MV-4-11 (cell line): ENCODE measurements around the gene NLRP14.

Experiments
- DNase-seq: peaks from one replicate; lab custom pipeline; 2025; lab: John Stamatoyannopoulos, UW

The NLRP14 gene, protein sequence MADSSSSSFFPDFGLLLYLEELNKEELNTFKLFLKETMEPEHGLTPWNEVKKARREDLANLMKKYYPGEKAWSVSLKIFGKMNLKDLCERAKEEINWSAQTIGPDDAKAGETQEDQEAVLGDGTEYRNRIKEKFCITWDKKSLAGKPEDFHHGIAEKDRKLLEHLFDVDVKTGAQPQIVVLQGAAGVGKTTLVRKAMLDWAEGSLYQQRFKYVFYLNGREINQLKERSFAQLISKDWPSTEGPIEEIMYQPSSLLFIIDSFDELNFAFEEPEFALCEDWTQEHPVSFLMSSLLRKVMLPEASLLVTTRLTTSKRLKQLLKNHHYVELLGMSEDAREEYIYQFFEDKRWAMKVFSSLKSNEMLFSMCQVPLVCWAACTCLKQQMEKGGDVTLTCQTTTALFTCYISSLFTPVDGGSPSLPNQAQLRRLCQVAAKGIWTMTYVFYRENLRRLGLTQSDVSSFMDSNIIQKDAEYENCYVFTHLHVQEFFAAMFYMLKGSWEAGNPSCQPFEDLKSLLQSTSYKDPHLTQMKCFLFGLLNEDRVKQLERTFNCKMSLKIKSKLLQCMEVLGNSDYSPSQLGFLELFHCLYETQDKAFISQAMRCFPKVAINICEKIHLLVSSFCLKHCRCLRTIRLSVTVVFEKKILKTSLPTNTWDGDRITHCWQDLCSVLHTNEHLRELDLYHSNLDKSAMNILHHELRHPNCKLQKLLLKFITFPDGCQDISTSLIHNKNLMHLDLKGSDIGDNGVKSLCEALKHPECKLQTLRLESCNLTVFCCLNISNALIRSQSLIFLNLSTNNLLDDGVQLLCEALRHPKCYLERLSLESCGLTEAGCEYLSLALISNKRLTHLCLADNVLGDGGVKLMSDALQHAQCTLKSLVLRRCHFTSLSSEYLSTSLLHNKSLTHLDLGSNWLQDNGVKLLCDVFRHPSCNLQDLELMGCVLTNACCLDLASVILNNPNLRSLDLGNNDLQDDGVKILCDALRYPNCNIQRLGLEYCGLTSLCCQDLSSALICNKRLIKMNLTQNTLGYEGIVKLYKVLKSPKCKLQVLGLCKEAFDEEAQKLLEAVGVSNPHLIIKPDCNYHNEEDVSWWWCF

DNA sequence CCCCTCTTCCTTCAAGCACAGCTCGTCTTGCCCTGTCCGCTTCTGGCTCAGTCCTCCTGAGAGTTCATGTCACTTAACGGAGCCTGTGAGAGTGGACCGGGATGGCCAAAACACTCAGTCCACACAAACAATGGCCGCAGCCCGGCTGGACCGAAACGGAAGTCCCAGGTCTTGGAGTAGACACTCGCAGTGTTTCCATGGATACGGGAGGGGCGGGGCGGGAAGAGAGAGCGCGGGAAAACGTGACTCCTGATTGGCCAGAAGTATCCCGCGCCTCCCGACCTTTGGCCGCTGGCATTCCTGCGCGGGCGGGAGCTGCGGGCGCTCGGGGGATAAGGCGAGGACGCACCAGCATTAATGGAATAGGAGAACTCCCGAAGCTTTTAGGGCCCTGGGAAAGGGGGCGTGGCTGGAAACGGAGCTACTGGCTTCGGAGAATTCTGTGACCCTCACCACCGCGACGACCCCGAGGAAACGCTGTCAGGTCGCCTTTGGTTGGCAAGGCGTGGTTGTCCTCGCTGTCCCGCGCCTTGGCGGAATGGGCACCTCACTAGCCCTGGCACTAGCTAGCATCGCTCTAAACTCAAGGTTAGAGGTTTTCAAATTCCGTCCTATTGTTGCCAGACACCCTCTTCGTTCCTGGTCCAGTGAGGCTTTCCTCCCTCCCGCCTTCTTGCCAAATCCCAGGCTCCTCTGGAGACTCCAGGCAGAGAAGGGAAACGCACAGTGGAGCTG, at the start of gene NLRP14, which contains the start of gene ZNF214:
TSS of gene NLRP14 (plus strand) at position 297 of the 735 bp plus-strand sequence. CDS start 18,108 bp downstream, outside the sequence.
TSS of gene ZNF214 (minus strand) at position 164 of the 735 bp plus-strand sequence. CDS start 17,511 bp downstream, outside the sequence.
- DNase-seq: no peak

- DNase-seq: no peak
Observed at GRCh38 chr11:6979365-6979764, 40.9 kb upstream of the NLRP14 start.

- DNase-seq: no peak
Observed at GRCh38 chr11:6986487-6986886, 33.8 kb upstream of the NLRP14 start.

GRCh38 chr11:6988506-6988905, 31.8 kb upstream of the NLRP14 start:
- DNase-seq: no peak

DNA sequence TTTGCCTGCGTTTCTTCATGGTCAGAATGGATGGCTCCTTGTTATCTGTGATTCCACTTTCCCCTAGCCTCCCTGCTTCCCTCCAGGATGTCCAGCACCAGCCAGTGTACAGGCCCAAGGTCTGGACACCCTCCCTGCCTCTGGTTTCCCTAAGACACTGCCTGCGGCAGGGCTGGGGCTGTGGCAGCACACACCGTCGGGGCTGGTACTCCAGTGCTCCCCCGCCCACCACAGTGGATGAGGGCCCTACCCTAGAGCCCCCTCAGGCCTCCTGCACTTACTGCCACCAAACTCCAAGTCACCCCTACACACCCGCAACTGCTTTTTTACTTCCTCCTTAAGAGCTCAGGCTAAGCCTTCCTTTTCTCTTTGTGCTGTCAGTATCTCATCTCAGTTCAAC, 29.1 kb upstream of the NLRP14 start:
- DNase-seq: peak; percentile 69

GRCh38 chr11:6992026-6992425, 28.3 kb upstream of the NLRP14 start:
- DNase-seq: no peak

- DNase-seq: no peak
Observed at GRCh38 chr11:6992457-6993417, 27.5 kb upstream of the NLRP14 start.

DNA sequence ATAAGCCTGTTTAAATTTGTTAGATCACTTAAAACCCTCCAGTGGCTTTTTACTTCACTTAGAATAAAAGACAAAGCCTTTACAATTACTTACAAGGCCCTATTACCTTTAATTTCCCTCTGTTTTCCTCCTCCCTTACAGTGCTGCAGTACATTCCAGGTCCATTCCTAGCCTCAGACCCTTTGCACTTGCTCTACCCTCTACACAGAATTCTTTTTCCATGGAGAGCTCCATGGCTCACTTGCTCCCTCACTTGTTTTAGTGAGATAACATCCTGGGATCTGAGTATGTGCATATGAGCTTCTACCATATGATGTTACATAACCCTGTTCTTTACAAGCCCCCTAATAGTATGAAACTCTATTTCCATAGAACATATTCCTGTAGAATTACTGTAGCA, 24.6 kb upstream of the NLRP14 start:
- DNase-seq: no peak

DNA sequence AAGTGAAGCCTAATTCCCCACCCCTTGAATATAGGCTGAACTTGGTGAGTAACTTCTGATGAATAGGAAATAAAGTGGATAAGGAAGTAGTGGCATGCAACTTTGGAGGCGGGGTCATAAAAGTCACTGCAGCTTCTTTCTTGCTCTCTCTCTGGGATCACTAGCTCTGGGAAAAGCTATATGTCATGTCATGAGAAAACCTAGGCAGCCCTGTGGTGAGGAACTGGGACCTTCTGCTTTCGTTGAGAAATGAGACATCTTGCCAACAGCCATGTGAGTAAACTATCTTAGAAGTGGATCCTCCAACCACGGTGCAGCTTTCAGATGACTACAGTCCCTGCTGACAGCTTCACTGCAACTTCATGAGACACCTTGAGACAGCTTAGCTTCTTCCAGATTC, 15.8 kb upstream of the NLRP14 start:
- peak; percentile 90 for DNase-seq

- no peak for DNase-seq
Observed at GRCh38 chr11:7014118-7014517, 6.2 kb upstream of the NLRP14 start.

GRCh38 chr11:7016011-7016410, 4.3 kb upstream of the NLRP14 start:
- DNase-seq: no peak

DNA sequence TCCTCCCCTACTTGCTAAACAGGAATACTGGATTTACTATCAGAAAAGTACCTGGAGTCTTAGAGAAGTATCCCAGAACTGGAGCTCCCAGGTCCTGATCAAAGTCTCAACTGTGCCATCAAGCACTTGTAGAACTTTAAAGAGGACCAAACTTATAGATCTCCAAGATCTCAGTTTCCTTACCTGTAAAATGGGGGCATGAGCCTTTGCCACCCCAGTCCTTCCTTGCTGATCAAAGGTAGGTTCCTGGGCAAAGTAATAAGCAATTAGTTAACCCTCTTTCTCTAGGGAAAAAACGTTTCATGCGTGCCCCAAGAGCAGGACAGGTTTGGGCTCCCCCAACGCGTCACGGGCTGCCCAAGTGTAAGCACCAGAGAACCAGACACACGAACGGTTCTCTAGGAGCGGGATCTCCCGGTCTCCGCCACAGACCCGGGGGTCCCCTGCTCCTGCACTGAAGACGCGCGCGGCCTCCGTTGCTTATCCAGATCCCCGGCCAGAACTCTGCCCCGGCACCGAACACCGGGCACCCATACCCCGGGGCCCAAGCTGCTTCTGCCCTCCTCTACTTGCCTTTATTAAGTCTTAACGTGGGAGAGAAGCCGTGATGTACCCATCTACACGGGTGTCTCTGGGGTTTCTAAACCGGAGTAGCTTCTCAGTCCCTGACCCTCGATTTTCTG, 638 bp upstream of the NLRP14 start:
- no peak for DNase-seq

- no peak for DNase-seq
Observed at GRCh38 chr11:7021318-7021717, 1.0 kb downstream of the NLRP14 start.

DNA sequence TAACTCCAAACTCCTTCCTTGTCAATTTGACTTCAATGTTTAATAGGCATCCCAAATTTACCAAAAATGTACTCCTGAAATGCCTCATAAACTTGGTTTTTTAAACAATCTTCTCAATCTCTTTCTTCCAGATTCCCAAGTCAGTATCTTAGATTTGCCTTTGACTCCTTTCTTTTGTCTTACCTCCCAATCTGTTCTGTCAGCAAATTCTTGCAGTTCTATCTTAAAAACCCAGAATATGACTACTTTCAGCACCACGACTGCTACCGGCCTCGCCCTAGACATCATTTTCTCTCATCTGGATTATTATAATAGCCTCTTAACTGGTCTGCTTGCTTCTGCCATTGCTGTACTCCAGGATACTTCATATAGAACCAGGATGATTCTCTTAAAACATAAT, 7.9 kb downstream of the NLRP14 start:
- DNase-seq: no peak

DNA sequence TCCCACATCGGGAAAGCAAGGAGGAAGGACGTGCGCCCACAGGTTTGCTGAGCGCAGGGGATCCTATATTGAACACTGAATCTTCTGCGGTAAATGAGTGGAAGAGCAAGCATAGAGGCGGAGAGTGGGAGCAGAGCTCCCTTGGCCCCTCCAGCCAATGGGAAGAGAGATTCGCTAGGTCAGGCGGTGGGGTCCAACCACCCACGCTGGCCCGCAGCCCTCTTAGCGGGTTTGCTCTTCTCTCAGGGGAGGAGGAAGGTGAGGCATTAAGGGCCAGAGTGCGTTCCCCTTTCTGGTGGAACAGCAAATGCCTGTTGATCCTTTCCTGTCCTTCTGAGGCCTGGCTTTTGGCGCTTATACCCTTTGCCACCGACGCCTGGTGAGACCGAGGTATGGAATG, 10.6 kb downstream of the NLRP14 start:
- no peak for DNase-seq

- no peak for DNase-seq
Observed at GRCh38 chr11:7031471-7031871, 11.2 kb downstream of the NLRP14 start.

- no peak for DNase-seq
Observed at GRCh38 chr11:7032692-7033091, 12.4 kb downstream of the NLRP14 start.

- DNase-seq: no peak
Observed at GRCh38 chr11:7034019-7034418, 13.7 kb downstream of the NLRP14 start.

GRCh38 chr11:7046474-7047175, 26.3 kb downstream of the NLRP14 start:
- DNase-seq: no peak
